ENCODE measurements around the gene SLC35D1. TPM values are rescaled to one million over a fixed set of nuclear protein-coding genes. Genes with fewer than 3 reads are reported as not detected.
A peak's percentile ranks its signal among the peaks of the same experiment; 100 is the strongest.

Gene SLC35D1
- total RNA-seq, 1 experiment from 2014 or later = 3.8 TPM

DNA sequence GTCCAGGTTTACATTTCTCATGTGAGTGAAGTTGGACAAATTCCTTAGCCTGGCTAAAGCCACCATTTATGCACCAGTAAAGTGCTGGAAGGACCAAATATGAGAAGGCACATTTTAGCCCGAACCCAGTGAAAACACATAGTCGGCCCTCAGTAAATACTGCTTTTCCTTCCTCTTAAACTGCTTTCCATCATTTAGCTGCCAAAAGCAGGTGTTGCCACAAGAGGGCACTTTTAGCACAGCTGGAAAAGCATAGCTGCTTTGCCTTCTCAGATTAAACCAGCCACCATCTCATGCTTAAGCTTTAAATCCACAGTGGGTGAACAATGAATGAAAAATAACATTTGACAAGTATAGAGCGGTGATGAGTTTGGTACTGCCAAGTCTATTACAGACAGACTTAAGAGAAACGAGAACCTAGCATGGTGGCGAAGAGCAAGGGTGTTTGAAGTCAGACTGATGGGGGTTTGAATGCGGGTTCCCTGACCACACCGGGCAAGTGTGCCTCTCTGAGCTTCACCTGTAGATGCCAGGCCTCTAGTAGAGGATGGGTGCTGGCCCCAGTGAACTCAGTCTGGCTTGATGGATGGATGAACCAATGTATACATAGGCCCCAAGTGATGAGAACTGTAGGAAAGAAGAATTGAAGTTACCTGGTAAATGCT lies 57.8 kb downstream of the SLC35D1 start:
- H3K9me3 Mint-ChIP-seq = no peaks in the 10 kb centered on the region
- Histone ChIP-seq H3K27ac (ENCODE audit: insufficient read length, low read depth, low read length) (no peak overlapping the region), H3K79me1 (ENCODE audit: insufficient read depth, low read depth, low read length, poor library complexity, severe bottlenecking) (no peaks in the 10 kb centered on the region), H3K14ac (ENCODE audit: insufficient read depth, low read length) (no peak overlapping the region), H2BK12ac (ENCODE audit: insufficient read length, low read depth, low read length) (no peak overlapping the region), H3K56ac (ENCODE audit: insufficient read length, low read depth, low read length) (no peak overlapping the region), H4K5ac (ENCODE audit: insufficient read length, low read depth, low read length) (no peak overlapping the region), H3K27me3 (ENCODE audit: insufficient read depth, low read length) (no peaks in the 10 kb centered on the region), H3T11ph (ENCODE audit: low read length) (no peak overlapping the region), H2AK5ac (ENCODE audit: insufficient read length, low read length) (no peak overlapping the region), H3K9me3 (ENCODE audit: control insufficient read depth, low read depth, low read length) (no peaks in the 10 kb centered on the region), H3K9ac (ENCODE audit: extremely low read depth, insufficient read length, low read length) (no peak overlapping the region), H2AFZ (ENCODE audit: low read length) (no peak overlapping the region), H3K23ac (ENCODE audit: insufficient read length, low read depth, low read length) (no peak overlapping the region), H2BK20ac (ENCODE audit: low read depth, low read length, poor library complexity, severe bottlenecking) (no peak overlapping the region), H2BK15ac (ENCODE audit: low read depth, low read length) (no peak overlapping the region), H2BK120ac (ENCODE audit: low read depth, low read length, poor library complexity, severe bottlenecking) (no peak overlapping the region), H3K4me1 (ENCODE audit: insufficient read depth, low read length) (no peaks in the 10 kb centered on the region), H3K4ac (ENCODE audit: low read depth, low read length) (no peak overlapping the region), H3K4me2 (ENCODE audit: insufficient read depth, insufficient read length, low read length) (no peak overlapping the region), H4K91ac (ENCODE audit: insufficient read length, low read depth, low read length) (no peak overlapping the region), H2BK5ac (ENCODE audit: insufficient read length, low read length) (no peak overlapping the region), H3K23me2 (ENCODE audit: insufficient read length, low read depth, low read length, poor library complexity, severe bottlenecking) (no peaks in the 10 kb centered on the region), H4K20me1 (ENCODE audit: control insufficient read depth, insufficient read depth, insufficient read length) (no peaks in the 10 kb centered on the region), H3K18ac (ENCODE audit: insufficient read length, low read depth, low read length) (no peak overlapping the region), H3K79me2 (ENCODE audit: insufficient read depth, low read length) (no peaks in the 10 kb centered on the region), H4K8ac (replicated peaks; ENCODE audit: insufficient read length, low read depth, low read length) (no peak overlapping the region)
- peak; percentile 57 for DNase-seq
- WGBS (ENCODE audit: extremely low coverage, insufficient read length, low lambda C conversion rate) = no CpG with 5 or more reads among the region's 7 CpGs
- no peak overlapping the region for H3K4me3 Mint-ChIP-seq
- peak overlapping the region in 1 of 3 experiments; percentile 15; a peak in 1 of 7 replicates for H3K27ac Mint-ChIP-seq
- peak; percentile 87 for TF ChIP-seq CTCF (conservative IDR thresholded peaks at IDR 0.05)
- H3K36me3 Mint-ChIP-seq (ENCODE audit: insufficient read depth in 1 of 3, low read depth in 3 of 3) = peaks cover 0 to 2% (median 0%) of the 10 kb centered on the region in 3 experiments; a peak in 1 of 7 replicates
- H3K27me3 Mint-ChIP-seq (ENCODE audit: low read depth) = peaks cover 2% of the 10 kb centered on the region; the same call in 1 of the 2 replicates
- peaks cover 0 to 2% of the 10 kb centered on the region in 2 experiments; a peak in 1 of 4 replicates for H3K4me1 Mint-ChIP-seq
